Epidermal melanocyte (primary cell): ENCODE measurements around the gene AREL1.

Experiments
- DNase-seq: peaks from one replicate; pipeline ENCODE4 v3.0.0; 2011; ENCODE audit warnings: low spot score; ENCODE audit not compliant: insufficient read length

The AREL1 gene

GRCh38 chr14:74613211-74613914 is 99.5 kb downstream of the AREL1 start:
- DNase-seq: no peak

- DNase-seq: no peak
Measured at GRCh38 chr14:74612350-74613021, 100.4 kb downstream of the AREL1 start.

GRCh38 chr14:74611650-74612349 is 101.1 kb downstream of the AREL1 start, which contains the start of gene LTBP2:
Gene LTBP2 (minus strand): TSS chr14:74612237. CDS start chr14:74611944, 293 bp downstream.
- no peak for DNase-seq
